Measurements from ENCODE around the gene XCL1.
"Not testable (repeated sequence)": the region's sequence is repeated elsewhere in the genome, so short reads cannot be mapped to it uniquely, and the experiment has no call there.

- not testable (repeated sequence) for TF ChIP-seq CTCF, POLR2A (IDR thresholded peaks at IDR 0.05)
Observed at GRCh38 chr1:168543840-168544498, 32.4 kb upstream of the XCL1 start, which contains the start of gene XCL2.

Measured in testis (tissue), 2 donors.